HEK293T (cell line): ENCODE data around the gene DLG2.

Source experiments
- ARNT ChIP-seq: fragments of 450-650 bp; IDR thresholded peaks from 2 replicates; pipeline ENCODE4 v1.6.1; 2017; ENCODE audit warnings: mild to moderate bottlenecking
- FOXA1 ChIP-seq: fragments of 450-650 bp; IDR thresholded peaks from 2 replicates; pipeline ENCODE4 v1.6.1; 2016; ENCODE audit warnings: mild to moderate bottlenecking
- FOXK2 ChIP-seq: fragments of 450-650 bp; IDR thresholded peaks from 2 replicates; pipeline ENCODE4 v1.6.1; 2016; ENCODE audit warnings: mild to moderate bottlenecking
- FOXM1 ChIP-seq: fragments of 450-650 bp; IDR thresholded peaks from 2 replicates; pipeline ENCODE4 v1.6.1; 2017; ENCODE audit warnings: mild to moderate bottlenecking, borderline replicate concordance
- HDGF ChIP-seq: fragments of 450-650 bp; IDR thresholded peaks from 2 replicates; pipeline ENCODE4 v1.6.1; 2017; ENCODE audit warnings: antibody characterized with exemption, borderline replicate concordance
- L3MBTL2 ChIP-seq: fragments of 450-650 bp; conservative IDR thresholded peaks from 2 replicates; pipeline ENCODE4 v1.6.1; 2016; ENCODE audit warnings: mild to moderate bottlenecking
- NFRKB ChIP-seq: fragments of 450-650 bp; IDR thresholded peaks from 2 replicates; pipeline ENCODE4 v1.6.1; 2016; ENCODE audit warnings: mild to moderate bottlenecking, moderate library complexity
- PKNOX1 ChIP-seq: fragments of 450-650 bp; IDR thresholded peaks from 2 replicates; pipeline ENCODE4 v1.6.1; 2016
- SP1 ChIP-seq: fragments of 450-650 bp; IDR thresholded peaks from 2 replicates; pipeline ENCODE4 v1.6.1; 2017
- TARDBP ChIP-seq: fragments of 450-650 bp; IDR thresholded peaks from 2 replicates; pipeline ENCODE4 v1.6.1; 2016
- ZNF384 ChIP-seq: fragments of 450-650 bp; IDR thresholded peaks from 2 replicates; pipeline ENCODE4 v1.6.1; 2016

DNA sequence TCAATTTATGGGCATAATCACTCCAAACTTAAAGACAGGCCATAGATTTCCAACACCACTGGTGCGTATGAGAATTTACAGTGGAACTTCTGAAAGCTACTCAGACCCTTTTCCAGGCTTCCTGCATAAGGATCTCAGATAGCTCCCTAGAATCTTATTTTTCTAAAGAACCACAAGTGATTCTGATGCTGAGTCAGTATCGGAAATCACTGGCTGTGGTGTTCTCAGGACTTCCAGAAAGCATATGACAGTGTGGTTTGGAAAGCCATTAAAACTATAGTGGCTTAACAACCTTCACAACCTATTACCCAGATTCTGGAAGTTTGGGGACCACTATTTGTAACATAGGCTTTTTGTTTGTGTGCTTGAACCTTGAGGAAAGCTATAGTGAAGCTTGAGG is 756.0 kb downstream of the DLG2 start:
- TF ChIP-seq FOXM1 (no peak), PKNOX1 (no peak), FOXA1 (no peak), ARNT (no peak), ZNF384 (no peak), SP1 (no peak), TARDBP (no peak), L3MBTL2 (no peak), FOXK2 (no peak), NFRKB (no peak), HDGF (no peak)
